ENCODE results near the gene MTMR8. TPM values are rescaled to one million over a fixed set of nuclear protein-coding genes. Genes with fewer than 3 reads are reported as not detected.

Gene MTMR8
- 0.18 TPM in 1 of 2 replicates, not detected in the other for total RNA-seq

DNA sequence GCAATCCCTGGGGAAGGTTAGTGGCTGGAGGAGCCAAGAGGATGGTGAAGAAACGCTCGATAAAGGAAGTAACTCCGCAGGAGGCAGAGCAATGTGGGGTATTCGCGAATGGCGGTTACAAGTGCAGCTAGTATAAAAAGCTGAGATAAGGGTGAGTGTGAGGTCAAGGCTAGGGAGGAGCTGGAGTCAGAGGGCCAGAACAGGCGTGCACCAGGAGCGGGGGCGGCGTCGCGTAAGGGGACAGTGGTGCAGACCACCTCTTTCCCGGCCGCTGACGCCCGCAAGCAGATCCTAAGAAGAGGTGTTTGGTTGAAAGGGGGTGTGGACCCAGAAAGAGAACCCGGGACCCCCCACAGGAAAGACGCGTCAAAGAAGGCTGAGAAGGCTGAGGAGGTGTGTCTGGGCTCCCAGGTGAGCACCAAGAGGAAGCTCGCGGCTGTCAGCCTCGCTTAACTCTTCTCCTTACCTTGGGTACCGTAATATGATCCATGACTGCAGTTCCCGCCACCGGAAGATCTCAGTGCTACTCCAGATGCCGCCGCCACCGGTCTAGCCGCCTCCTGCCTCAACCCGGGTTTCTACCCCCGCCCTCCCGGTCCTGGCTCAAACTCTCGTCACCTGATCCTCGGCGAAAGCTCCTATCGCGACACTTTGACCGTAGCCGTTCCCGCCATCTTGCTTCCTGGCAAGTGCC lies at the start of gene MTMR8:
Gene MTMR8, minus strand, starts transcription at position 579 of the 694 bp plus-strand sequence. Its CDS starts 89 bp downstream, at position 490.

DNA sequence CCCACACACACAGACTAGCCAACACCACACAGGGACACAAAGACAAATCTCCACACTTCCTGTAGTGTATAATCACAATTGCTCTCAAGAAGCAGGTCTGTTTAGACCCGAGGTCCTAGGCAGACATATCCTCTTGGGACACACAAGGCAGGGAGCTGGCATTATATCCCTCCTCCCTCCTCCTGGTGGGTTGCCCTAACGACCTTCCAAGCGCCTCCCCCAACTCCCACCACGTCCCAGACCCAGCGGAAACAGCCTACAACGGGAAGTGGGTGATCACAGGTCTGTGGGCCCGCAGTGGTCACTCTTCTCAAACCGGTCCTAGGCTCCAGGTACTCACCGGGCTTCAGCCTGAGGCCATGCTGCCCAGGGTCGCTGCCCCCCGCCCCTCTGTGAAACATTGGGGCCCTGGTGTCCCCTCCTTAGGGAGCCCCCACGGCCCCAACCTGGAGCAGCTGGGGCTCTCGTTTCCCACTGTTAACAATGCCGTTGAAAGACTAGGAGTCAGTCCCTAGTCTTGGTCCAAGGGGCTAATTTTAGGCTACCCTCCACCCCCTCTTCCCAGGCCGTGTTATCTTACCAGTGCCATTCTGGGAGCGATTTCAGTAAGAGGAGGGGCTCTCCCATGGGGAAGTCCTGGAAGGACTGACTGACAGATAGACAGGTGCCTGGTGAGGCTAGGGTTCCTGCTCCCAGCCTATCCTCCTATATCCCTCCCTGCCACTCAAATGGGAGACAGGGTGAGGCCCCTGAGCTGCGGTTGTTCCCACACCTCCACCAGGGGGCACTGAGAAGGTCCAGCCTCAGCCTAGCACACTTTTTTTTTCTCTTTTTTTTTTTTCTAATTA lies 164.9 kb downstream of the MTMR8 start, which contains the start of gene ASB12:
Gene ASB12, minus strand, starts transcription at position 485 of the 848 bp plus-strand sequence. CDS start 4,957 bp downstream, outside the sequence.

Other genes with a start within 250 kb of the MTMR8 start
- 0.99 and 2.0 TPM in 2 replicates for gene AMER1, start 189.7 kb downstream of the MTMR8 start, total RNA-seq
- 0.09 TPM in 1 of 2 replicates, not detected in the other for gene ASB12, start 164.8 kb downstream of the MTMR8 start, total RNA-seq

Measured in endothelial cell of coronary artery (primary cell).